Gastroesophageal sphincter (tissue), 4 donors: Measurements from ENCODE around the gene ZBTB7C. TPM values are rescaled to one million over a fixed set of nuclear protein-coding genes. Genes with fewer than 3 reads are reported as not detected.

Experiments used
- ATAC-seq: fragments of 150-250 bp; one replicate; pipeline ENCODE4 v1.9.1; 2016; ENCODE audit warnings: mild to moderate bottlenecking, moderate library complexity
- H3K27ac ChIP-seq, 4 donors: fragments of 200-600 bp; sonication (generic) in 3 of 4; 1 replicate in 3 of 4; 2 replicates in 1 of 4; pipeline ENCODE4 v1.5.1; 2016 to 2019
- H3K27me3 ChIP-seq: fragments of 200-600 bp; sonication (generic); one replicate; pipeline ENCODE4 v1.5.1; 2019
- H3K36me3 ChIP-seq, 2 donors: fragments of 200-600 bp; sonication (generic); one replicate each; pipeline ENCODE4 v1.5.1; 2019; ENCODE audit warnings: control low read depth in 1 of 2
- H3K4me1 ChIP-seq, 3 donors: fragments of 200-600 bp; sonication (generic); 1 replicate in 2 of 3; 2 replicates in 1 of 3; pipeline ENCODE4 v1.5.1; 2016 to 2019; ENCODE audit warnings: control low read depth in 2 of 3
- H3K4me3 ChIP-seq, 2 donors: fragments of 200-600 bp; sonication (generic); one replicate each; pipeline ENCODE4 v1.5.1; 2019; ENCODE audit warnings: mild to moderate bottlenecking in 1 of 2, moderate library complexity in 1 of 2
- H3K9me3 ChIP-seq, 3 donors: fragments of 200-600 bp; sonication (generic); one replicate each; pipeline ENCODE4 v1.5.1; 2017 to 2019; ENCODE audit warnings: control low read depth in 2 of 3
- EP300 ChIP-seq: sonication (generic); formaldehyde crosslinking; IDR thresholded peaks from one replicate; pipeline ENCODE4 v1.6.1; 2017; ENCODE audit warnings: antibody characterized with exemption, mild to moderate bottlenecking
- POLR2A ChIP-seq, 2 donors: fragments of 450-650 bp; IDR thresholded peaks; one replicate each; pipeline ENCODE4 v1.6.1; 2017; ENCODE audit warnings: antibody characterized with exemption in 2 of 2, mild to moderate bottlenecking in 2 of 2, moderate library complexity in 1 of 2
- POLR2AphosphoS5 ChIP-seq: sonication (generic); formaldehyde crosslinking; IDR thresholded peaks from one replicate; pipeline ENCODE4 v1.6.1; 2017; ENCODE audit warnings: antibody characterized with exemption
- WGBS, 2 donors: methylation state at CpG; one replicate each; pipeline ENCODE4 v1.1.5; 2018; ENCODE audit warnings: low coverage in 1 of 2; 5-methylcytosine and 5-hydroxymethylcytosine counted together
- total RNA-seq, 4 donors: library from RNA; depleted of rRNA; stranded (reverse); fragments of >200 nt; gene quantifications; one replicate each; pipeline ENCODE4 v1.1.0, GENCODE V29; 2016
- TF ChIP-seq, protein P1 (sequence below), 4 experiments: fragments of 200-600 bp in 2 of 4; fragments of 450-650 bp in 2 of 4; sonication (generic) in 1 of 4; IDR thresholded peaks; one replicate each; pipeline ENCODE4 v1.5.1; 2017 to 2019; ENCODE audit warnings: antibody characterized with exemption in 4 of 4, mild to moderate bottlenecking in 2 of 4, moderate library complexity in 2 of 4

The ZBTB7C gene
- total RNA-seq, 4 donors from 2014 or later, result 7.8 to 15.4 (median 11.8) TPM

GRCh38 chr18:48136827-48137373, 272.3 kb downstream of the ZBTB7C start:
- H3K27ac ChIP-seq, result peak overlapping the region in 3 of 4 donors; percentile 38 to 67 (median 50)
- H3K4me3 ChIP-seq, result peak overlapping the region; percentile 38 to 71
- H3K36me3 ChIP-seq, result no peaks in the 10 kb centered on the region
- ATAC-seq, result peak; percentile 23
- peaks cover 19% of the 10 kb centered on the region for H3K27me3 ChIP-seq
- no peaks in the 10 kb centered on the region for H3K9me3 ChIP-seq
- H3K4me1 ChIP-seq, result peaks cover 0 to 61% (median 29%) of the 10 kb centered on the region in 3 donors
- TF ChIP-seq, protein P1, sequence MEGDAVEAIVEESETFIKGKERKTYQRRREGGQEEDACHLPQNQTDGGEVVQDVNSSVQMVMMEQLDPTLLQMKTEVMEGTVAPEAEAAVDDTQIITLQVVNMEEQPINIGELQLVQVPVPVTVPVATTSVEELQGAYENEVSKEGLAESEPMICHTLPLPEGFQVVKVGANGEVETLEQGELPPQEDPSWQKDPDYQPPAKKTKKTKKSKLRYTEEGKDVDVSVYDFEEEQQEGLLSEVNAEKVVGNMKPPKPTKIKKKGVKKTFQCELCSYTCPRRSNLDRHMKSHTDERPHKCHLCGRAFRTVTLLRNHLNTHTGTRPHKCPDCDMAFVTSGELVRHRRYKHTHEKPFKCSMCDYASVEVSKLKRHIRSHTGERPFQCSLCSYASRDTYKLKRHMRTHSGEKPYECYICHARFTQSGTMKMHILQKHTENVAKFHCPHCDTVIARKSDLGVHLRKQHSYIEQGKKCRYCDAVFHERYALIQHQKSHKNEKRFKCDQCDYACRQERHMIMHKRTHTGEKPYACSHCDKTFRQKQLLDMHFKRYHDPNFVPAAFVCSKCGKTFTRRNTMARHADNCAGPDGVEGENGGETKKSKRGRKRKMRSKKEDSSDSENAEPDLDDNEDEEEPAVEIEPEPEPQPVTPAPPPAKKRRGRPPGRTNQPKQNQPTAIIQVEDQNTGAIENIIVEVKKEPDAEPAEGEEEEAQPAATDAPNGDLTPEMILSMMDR (IDR thresholded peaks at IDR 0.05), result peak in 2 of 4 experiments; percentile 9
- no peak for TF ChIP-seq POLR2AphosphoS5
- 22% methylated on average over 10 of the region's 51 CpGs; no CpG with 5 or more reads in 1 of the 2 donors for WGBS, 2 donors

DNA sequence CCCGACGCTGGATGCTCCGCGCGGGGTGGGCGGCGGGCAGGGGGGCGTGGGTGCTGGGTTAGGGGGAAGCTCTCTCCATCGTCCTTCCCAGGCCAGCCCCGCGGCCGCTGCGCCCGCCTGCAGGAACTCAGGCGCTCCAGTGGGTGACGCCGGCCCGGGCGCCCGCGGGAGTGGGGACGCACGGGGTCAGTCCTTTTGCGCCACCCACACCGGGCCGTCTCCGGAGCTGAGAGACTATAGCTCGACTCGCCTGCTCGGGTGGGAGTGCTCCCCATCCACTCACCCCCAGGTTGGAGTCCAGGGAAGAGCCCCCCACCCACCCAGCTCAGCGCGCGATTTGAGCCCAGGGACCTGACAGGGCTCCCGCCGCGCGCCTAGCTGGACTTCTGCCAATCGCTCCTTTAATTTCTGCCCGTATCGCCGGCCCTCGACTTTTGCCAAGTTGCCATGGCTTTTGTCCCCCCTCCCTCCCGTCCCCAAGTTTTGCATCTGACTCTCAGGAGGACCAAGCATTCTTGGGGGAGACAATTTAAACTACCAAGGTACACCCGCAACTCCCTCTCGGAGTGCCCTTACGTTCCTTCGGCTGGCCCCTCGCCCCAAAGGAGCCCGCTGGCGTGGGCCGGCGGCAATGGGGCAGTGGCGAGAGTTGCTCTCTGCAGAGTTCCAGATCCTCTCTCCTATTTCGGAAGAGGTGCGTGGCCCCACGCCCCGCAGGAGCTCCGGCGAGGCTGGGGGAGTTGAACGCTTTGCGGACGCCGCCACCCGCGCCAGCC, 272.9 kb downstream of the ZBTB7C start:
- H3K36me3 ChIP-seq, result no peaks in the 10 kb centered on the region
- WGBS, 2 donors, result 0 to 5% methylated on average over 4 to 15 of the region's 65 CpGs
- no peak for TF ChIP-seq POLR2AphosphoS5
- TF ChIP-seq, protein P1 (IDR thresholded peaks at IDR 0.05), result peak in 2 of 4 experiments; percentile 16 to 17
- H3K4me1 ChIP-seq, result peaks cover 0 to 61% (median 29%) of the 10 kb centered on the region in 3 donors
- peak overlapping the region; percentile 38 to 71 for H3K4me3 ChIP-seq
- H3K9me3 ChIP-seq, result no peaks in the 10 kb centered on the region
- H3K27ac ChIP-seq, result peak overlapping the region in 3 of 4 donors; percentile 38 to 67 (median 50)
- peak; percentile 38 for ATAC-seq
- H3K27me3 ChIP-seq, result peaks cover 19% of the 10 kb centered on the region

GRCh38 chr18:48135436-48135966, 273.7 kb downstream of the ZBTB7C start:
- H3K4me3 ChIP-seq, result peak overlapping the region; percentile 38 to 71
- no peaks in the 10 kb centered on the region for H3K36me3 ChIP-seq
- H3K9me3 ChIP-seq, result no peaks in the 10 kb centered on the region
- H3K27me3 ChIP-seq, result peaks cover 19% of the 10 kb centered on the region
- peaks cover 0 to 60% (median 29%) of the 10 kb centered on the region in 3 donors for H3K4me1 ChIP-seq
- peak overlapping the region in 3 of 4 donors; percentile 16 to 67 (median 50) for H3K27ac ChIP-seq
- TF ChIP-seq EP300, result no peak
- 42% methylated on average over 10 of the region's 14 CpGs; no CpG with 5 or more reads in 1 of the 2 donors for WGBS, 2 donors
- ATAC-seq, result no peak

DNA sequence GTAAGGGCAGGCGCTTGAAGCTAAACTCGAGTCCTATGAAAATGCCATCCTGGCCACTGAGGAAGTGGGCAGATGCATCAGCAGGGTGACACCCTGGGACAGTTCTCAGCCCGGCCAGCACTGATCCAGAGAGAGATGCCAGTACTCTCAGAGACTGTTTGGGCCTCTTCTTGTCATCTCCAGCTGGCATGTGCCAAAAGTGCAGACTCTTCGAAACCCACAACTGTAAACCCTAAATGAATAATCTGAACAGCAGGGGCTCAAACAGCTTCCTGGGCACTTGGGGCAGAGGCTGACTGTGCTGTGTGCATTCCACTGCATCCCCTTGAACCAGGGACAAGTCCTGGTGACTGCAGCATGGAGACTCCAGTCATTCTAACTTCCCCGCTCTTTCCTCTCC, 274.6 kb downstream of the ZBTB7C start:
- no peak for ATAC-seq
- Histone ChIP-seq H3K27me3 (peaks cover 19% of the 10 kb centered on the region), H3K4me3 (no peak overlapping the region), H3K4me1 (peaks cover 0 to 54% (median 26%) of the 10 kb centered on the region in 3 donors), H3K27ac (peak overlapping the region in 2 of 4 donors; percentile 4 to 42), H3K36me3 (no peaks in the 10 kb centered on the region), H3K9me3 (no peaks in the 10 kb centered on the region)
- TF ChIP-seq EP300, result no peak
- TF ChIP-seq POLR2A (IDR thresholded peaks at IDR 0.05), result no peak
- TF ChIP-seq, protein P1 (IDR thresholded peaks at IDR 0.05), result no peak
- no peak for TF ChIP-seq POLR2AphosphoS5
- 57 to 98% methylated on average over 1 to 4 of the region's 5 CpGs for WGBS, 2 donors

GRCh38 chr18:48133671-48134251, 275.4 kb downstream of the ZBTB7C start:
- Histone ChIP-seq H3K9me3 (no peaks in the 10 kb centered on the region), H3K4me3 (no peak overlapping the region), H3K27me3 (peaks cover 19% of the 10 kb centered on the region), H3K36me3 (no peaks in the 10 kb centered on the region), H3K27ac (peak overlapping the region in 3 of 4 donors; percentile 46 to 57 (median 49)), H3K4me1 (peaks cover 0 to 53% (median 24%) of the 10 kb centered on the region in 3 donors)
- TF ChIP-seq POLR2A (IDR thresholded peaks at IDR 0.05) (no peak), EP300 (no peak), POLR2AphosphoS5 (no peak)
- TF ChIP-seq, protein P1 (IDR thresholded peaks at IDR 0.05), result no peak
- WGBS, 2 donors, result 28 to 31% methylated on average over 5 of the region's 5 CpGs
- peak; percentile 32 for ATAC-seq
